Thoracic aorta (tissue), 2 donors: ENCODE results near the gene OXER1. TPM values are rescaled to one million over a fixed set of nuclear protein-coding genes. Genes with fewer than 3 reads are reported as not detected.

ENCODE experiments used
- ATAC-seq: fragments of 150-250 bp; one replicate; pipeline ENCODE4 v1.8.0; 2017; ENCODE audit warnings: low read depth; ENCODE audit not compliant: insufficient number of reproducible peaks, low FRiP score
- DNase-seq: peaks from one replicate; pipeline ENCODE4 v3.0.0-alpha.2; 2020; ENCODE audit warnings: low spot score
- H3K27ac ChIP-seq, 2 donors: fragments of 200-600 bp; sonication (generic); 1 replicate in 1 of 2; 2 replicates in 1 of 2; pipeline ENCODE4 v1.5.1; 2016; ENCODE audit warnings: mild to moderate bottlenecking in 2 of 2, moderate library complexity in 2 of 2
- H3K27me3 ChIP-seq: fragments of 200-600 bp; sonication (generic); replicated peaks from 2 replicates; pipeline ENCODE4 v1.6.0; 2016; ENCODE audit warnings: mild to moderate bottlenecking; ENCODE audit not compliant: insufficient read depth
- H3K36me3 ChIP-seq: fragments of 200-600 bp; sonication (generic); one replicate; pipeline ENCODE4 v1.5.1; 2016
- H3K4me1 ChIP-seq, 2 donors: fragments of 200-600 bp; sonication (generic); 1 replicate in 1 of 2; 2 replicates in 1 of 2; pipeline versions ENCODE4 v1.5.1 to v1.6.0; 2016; ENCODE audit warnings: low read depth in 2 of 2, mild to moderate bottlenecking in 1 of 2; ENCODE audit not compliant: control insufficient read depth in 1 of 2
- H3K4me3 ChIP-seq: fragments of 200-600 bp; sonication (generic); 2 replicates; pipeline ENCODE4 v1.5.1; 2016; ENCODE audit warnings: mild to moderate bottlenecking
- H3K9me3 ChIP-seq: fragments of 200-600 bp; sonication (generic); 2 replicates; pipeline ENCODE4 v1.5.1; 2016
- CTCF ChIP-seq: fragments of 200-600 bp; sonication (generic); IDR thresholded peaks from one replicate; pipeline ENCODE4 v1.5.1; 2019; ENCODE audit warnings: antibody characterized with exemption
- total RNA-seq, 2 donors: library from RNA; depleted of rRNA; stranded (reverse); fragments of >200 nt; gene quantifications; one replicate each; pipeline versions ENCODE4 v1.1.0 to v1.2.3, GENCODE V29; 2016

OXER1 gene
- total RNA-seq, 2 donors from 2014 or later, result 4.6 to 5.8 TPM

GRCh38 chr2:42712934-42713333 lies 51.0 kb downstream of the OXER1 start:
- no peaks in the 10 kb centered on the region for H3K9me3 ChIP-seq
- no peak for TF ChIP-seq CTCF
- no peaks in the 10 kb centered on the region for H3K4me1 ChIP-seq
- peaks cover 3% of the 10 kb centered on the region for H3K36me3 ChIP-seq
- H3K4me3 ChIP-seq, result no peak overlapping the region
- H3K27me3 ChIP-seq, result no peaks in the 10 kb centered on the region
- DNase-seq, result no peak
- H3K27ac ChIP-seq, result no peak overlapping the region
- ATAC-seq, result no peak

Other genes starting within 250 kb of the OXER1 start
- gene MTA3, start 195.5 kb downstream of the OXER1 start, total RNA-seq, result 10 to 100 TPM; 23.0 to 30.8 TPM
- gene HAAO, start 28.4 kb upstream of the OXER1 start, total RNA-seq, result 10 to 100 TPM; 25.3 to 33.7 TPM